GM19193 (cell line): Measurements from ENCODE around the gene SLC4A9.

ENCODE experiments used
- POLR2A ChIP-seq: IDR thresholded peaks from 4 replicates; pipeline ENCODE4 v1.6.1; 2011; ENCODE audit not compliant: insufficient read depth, insufficient read length; ENCODE audit errors: extremely low read depth

The SLC4A9 gene

DNA sequence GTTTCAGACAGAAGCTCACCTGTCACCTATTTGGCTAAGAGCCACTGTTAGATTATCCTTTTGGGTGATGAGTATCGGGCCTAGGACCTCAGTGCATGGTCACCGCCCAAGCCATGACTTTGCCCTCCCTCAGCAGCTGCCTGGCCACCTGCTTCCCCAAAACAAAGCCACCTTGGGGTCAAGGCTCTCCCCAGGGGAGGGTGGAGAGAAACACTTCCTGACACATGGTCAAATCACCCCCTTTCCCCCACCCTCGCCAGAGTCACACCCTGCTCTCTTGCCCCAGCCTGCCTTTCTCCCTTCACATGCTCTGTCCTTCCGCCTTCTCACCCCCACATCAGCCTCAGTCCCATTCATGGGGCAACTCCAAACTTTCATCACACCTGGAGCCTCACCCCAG is 11.9 kb upstream of the SLC4A9 start:
- TF ChIP-seq POLR2A = no peak

DNA sequence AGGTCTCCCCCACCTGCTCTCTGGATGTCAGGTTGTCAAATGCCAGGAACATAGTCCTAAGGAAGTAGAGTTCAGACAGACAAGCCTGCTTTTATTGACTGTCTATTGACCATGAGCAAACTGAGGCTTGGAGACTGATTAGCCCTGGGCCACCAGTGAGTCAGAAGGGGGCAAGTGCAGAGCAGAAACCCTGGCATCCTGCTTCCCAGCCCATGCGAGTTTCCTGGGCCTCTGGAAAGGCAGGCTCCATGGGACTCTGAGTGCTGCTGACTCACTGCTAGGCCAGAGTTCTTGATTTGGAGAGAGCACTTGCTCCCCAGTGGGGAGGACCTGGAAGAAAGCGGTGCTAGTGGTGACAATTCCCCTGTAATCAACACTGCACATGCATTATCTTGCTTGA is 10.8 kb upstream of the SLC4A9 start:
- no peak for TF ChIP-seq POLR2A

DNA sequence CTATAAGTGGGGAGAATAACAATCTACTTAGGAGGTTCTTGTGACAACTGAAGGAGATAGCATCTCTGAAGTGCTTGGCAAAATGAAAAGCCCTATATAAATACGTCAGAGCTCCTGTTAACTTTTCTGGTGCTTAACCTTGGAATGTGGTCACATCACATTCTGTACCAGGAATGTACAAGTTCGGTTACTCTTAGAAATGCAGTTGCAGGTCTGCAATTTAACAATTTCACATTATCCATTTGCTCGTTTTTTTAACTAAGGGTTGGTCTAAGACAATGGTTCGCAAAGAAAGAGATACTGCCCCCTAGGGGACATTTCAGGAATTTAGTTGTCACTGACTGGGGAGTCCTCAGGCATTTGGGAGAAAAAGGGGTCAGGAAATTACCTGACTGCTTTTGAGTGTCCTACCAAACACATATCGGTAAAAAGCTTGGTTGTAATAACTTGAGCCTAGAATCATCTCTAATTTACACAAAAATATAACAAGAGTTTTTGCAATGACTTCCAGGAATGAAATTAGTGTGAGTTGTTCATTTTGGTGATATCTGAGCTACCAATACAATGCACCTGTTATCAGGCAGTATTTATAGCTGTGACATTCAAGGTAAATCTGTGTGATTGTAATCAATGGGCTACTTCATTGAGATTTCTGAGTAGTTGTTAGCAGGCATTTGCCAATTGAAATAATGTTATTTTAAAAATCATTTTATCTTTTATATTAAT is 8.2 kb upstream of the SLC4A9 start:
- TF ChIP-seq POLR2A = no peak

DNA sequence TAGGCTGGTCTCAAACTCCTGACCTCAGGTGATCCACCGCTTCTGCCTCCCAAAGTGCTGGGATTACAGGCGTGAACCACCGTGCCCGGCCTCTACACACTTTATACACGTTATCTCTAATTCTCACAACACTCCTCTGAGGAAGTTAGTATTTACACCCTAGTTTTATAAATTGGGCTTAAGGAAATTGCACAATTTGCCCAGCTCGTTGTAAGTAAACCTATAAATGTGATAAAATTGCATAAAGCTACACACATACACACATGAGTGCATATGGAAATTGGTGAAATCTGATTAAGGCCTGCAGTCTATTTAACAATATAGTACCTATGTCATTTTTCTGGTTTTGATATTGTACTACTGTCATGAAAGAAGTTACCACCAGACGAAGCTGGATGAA is 4.4 kb upstream of the SLC4A9 start:
- TF ChIP-seq POLR2A = no peak

DNA sequence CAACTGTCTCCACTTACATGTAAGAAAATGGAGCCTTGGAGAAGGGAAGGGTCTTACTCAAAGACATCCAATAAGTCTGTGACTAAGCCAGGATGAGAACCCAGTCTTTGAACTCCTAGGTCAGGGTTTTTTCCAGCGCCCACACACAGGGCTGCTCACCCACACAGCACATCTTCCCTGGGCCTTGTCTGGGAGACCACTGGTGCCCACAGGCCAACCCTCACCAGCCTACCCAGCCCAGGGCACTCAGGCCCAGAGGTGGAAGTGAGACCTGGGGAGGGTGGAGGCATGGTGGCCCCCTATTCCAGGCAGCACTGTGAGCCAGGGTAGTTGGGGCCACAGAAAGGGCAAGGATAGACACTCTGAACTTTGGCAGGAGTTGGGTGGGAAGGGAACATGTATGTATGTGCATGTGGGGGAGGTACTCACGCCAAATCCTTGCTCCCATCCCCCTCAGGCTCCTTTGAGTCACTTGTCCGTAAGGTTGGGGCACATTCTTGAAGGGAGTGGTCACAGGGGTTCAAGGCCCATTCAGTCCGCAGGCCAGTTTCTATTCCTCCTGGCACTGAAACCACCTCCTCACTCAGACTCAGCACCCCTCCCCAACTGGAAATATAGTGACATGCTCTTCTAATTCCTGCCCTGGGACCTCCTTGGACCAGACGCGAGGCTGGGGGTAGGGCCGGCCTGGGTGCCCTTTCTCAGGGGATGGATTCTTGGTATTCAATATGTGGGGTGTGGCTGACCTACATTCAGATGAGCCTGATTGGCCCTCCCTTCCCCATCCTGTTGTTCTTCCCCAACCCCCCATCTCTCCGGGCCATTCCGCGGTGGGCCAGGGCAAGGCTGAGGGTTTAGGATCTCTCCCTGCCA is 2.9 kb upstream of the SLC4A9 start:
- TF ChIP-seq POLR2A = no peak

DNA sequence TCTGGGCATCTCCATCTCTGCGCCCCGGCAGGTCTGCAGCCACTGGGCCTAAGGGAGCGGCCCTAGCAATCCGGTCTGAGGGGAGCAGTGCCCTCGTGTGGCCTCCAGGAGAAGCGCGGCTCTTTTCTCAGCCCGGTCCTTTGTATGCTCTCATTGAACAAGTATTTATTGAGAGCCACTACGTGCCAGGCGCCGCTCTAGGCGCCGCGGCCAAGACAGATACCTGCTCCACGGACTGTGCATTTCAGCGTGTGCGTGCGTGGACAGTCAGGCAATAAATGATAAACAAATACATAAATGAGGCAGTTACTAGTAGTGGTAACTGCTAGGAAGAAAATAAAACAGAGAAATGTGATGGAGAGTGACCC is 2.3 kb upstream of the SLC4A9 start:
- no peak for TF ChIP-seq POLR2A

DNA sequence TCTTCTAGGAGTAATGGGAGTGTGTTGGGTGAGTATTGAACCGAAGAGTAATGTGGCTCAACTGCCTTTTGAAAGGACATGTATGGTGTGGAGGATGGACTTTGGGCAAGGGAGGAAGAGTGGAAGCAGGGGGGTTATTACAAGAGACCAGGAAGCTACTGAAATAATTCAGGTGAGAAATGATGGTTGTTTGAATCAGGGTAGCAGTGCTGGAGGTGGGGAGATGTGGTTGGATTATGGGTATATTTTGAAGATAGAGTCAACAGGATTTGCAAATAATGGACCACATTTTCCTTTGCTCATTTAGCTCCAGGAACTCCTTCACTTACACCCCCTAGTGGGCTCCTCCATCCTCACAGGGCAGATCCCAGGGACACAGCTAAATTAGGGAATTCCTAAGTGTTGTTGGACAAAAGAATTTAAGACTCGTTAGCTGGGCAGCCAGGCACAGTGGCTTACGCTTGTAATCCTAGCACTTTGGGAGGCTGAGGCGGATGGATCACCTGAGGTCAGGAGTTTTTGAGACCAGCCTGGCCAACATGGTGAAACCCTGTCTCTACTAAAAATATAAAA is 1.2 kb upstream of the SLC4A9 start:
- TF ChIP-seq POLR2A = no peak

DNA sequence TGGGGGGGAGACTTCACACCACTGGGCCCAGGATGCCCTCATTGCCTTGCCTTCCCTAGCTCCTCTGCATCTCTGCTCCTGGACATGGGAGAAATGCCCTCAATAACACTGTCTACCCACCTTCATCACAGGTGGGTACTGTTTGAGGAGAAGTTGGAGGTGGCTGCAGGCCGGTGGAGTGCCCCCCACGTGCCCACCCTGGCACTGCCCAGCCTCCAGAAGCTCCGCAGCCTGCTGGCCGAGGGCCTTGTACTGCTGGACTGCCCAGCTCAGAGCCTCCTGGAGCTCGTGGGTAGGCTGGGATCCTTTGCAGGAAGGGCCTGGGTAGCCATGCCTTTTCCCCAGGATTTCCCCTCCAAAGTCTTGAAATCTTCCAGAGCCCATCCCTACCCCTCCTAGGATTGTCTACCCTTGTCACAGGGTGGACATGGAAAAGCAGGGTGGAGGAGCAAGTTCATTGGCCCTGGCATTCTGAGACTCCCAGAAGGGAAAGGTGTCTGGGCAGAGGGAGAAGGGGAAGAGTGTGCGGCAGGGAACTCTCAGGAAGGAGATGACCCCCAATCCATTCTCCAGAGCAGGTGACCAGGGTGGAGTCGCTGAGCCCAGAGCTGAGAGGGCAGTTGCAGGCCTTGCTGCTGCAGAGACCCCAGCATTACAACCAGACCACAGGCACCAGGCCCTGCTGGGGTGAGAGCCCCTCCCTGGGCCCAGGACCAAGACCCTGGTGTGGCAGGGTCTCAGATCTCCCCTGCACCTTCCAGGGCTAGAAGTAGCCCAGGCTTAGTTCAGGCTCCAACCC is 886 bp downstream of the SLC4A9 start:
- no peak for TF ChIP-seq POLR2A

DNA sequence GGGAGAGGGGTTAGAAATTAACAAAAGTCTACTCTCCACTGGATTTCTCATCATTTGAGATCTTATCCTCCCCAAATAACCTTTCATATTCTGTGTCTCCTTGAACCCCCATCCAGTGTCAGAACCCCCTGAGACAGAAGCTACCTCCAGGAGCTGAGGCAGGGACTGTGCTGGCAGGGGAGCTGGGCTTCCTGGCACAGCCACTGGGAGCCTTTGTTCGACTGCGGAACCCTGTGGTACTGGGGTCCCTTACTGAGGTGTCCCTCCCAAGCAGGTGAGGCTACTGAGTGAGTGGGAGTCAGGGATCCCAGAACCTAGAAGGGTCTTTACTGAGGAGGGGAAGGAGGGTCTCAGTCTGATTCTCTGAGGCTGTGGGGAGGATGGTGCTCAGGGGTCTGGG is 1.9 kb downstream of the SLC4A9 start:
- TF ChIP-seq POLR2A = no peak

DNA sequence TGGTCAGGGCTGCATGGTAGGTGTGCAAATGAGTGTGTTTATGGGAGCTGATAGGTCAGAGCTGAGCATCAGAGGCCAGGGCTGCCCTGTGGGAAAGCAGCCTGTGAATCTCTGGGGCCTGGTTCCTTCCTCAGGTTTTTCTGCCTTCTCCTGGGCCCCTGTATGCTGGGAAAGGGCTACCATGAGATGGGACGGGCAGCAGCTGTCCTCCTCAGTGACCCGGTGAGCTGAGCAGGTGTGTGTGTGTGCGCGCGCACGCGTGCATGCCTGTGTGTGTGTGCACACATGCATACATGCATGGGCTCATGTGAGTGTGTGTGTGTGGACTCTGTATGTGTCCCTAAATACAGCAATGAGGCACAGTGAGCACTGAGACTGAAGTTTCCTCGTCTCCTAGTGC is 2.3 kb downstream of the SLC4A9 start:
- no peak for TF ChIP-seq POLR2A

DNA sequence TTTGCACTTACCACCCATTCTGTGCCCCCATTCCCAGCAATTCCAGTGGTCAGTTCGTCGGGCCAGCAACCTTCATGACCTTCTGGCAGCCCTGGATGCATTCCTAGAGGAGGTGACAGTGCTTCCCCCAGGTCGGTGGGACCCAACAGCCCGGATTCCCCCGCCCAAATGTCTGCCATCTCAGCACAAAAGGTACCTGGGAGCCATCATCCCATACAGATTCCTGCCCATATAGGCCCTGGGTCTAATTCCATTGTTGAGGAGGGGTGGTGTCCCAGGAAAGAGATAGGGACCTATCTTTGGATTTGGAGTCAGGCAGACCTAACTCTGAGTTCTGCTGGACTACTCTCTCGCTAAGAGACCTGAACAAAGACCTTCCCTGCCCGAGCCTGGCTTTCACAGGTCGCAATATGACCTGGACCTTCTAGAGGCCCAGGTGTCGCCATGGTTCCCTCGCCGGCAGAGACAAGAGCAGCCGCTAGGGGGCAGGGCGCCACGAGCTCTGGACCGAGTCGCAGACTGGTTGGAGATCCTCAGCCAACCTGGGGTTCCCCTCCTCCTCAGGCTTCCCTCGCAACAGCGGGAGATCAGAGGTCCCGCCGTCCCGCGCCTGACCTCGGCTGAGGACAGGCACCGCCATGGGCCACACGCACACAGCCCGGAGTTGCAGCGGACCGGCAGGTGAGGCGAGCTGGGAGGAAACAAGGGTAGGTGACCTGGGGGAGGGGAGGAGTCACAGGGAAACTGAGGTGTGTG is 3.1 kb downstream of the SLC4A9 start:
- TF ChIP-seq POLR2A = no peak

DNA sequence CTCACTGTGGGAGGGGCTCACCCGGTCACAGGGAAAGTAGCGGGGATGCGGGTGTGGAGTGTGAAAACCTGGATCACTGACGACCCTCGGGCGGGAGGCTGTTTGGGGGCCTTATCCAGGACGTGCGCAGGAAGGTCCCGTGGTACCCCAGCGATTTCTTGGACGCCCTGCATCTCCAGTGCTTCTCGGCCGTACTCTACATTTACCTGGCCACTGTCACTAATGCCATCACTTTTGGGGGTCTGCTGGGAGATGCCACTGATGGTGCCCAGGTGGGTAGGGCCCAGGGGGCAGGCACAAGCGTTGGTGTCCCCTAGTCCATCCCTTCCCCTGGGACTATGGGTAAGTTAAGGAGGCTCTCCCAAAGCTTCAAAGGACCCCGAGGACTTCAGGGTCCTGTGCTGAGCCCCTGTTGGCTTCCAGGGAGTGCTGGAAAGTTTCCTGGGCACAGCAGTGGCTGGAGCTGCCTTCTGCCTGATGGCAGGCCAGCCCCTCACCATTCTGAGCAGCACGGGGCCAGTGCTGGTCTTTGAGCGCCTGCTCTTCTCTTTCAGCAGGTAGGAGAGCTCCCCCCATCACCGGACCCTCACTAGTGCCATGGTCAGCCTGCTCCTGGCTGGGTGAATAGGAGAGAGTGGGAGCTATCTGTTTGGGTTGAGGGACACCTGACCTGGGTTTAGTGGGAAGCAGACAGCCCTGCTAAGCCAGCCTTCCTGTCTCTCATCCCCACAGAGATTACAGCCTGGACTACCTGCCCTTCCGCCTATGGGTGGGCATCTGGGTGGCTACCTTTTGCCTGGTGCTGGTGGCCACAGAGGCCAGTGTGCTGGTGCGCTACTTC is 3.9 kb downstream of the SLC4A9 start:
- no peak for TF ChIP-seq POLR2A

DNA sequence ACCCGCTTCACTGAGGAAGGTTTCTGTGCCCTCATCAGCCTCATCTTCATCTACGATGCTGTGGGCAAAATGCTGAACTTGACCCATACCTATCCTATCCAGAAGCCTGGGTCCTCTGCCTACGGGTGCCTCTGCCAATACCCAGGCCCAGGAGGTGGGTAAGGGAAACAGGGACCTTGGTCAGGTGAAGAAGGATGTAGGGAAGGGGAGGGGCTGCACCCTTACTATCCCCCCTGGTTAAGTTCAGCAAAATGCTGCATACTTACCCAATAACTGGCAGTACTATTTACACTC is 4.4 kb downstream of the SLC4A9 start:
- no peak for TF ChIP-seq POLR2A

DNA sequence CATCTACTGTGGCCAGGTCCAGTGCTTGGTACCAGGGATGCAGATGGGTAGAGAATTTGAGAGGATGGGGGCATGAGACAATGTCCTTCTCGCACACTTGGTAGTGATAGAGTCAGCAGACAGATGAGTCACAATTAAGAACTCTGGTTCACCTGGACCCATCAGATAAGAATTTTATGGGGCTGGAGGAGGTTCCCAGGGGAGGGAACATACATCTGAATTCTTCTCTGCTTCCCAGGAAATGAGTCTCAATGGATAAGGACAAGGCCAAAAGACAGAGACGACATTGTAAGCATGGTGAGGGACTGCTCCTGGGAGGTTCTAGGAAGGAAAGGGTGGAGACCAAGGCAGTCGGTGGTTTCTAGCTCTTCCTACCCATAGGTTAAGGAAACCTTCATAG is 5.3 kb downstream of the SLC4A9 start:
- no peak for TF ChIP-seq POLR2A
